Activated naive CD4-positive, alpha-beta T cell treated with anti-CD3 and anti-CD28 coated beads for 36 hours (primary cell): ENCODE measurements around the gene SRCIN1. TPM values are rescaled to one million over a fixed set of nuclear protein-coding genes. Genes with fewer than 3 reads are reported as not detected.

Source experiments
- CTCF ChIA-PET: fragments of 350-600 bp; sonication (Branson Sonifier 250); formaldehyde crosslinking; loops from one replicate; lab custom pipeline; 2021; ENCODE audit warnings: antibody characterized with exemption; lab: Charles Lee
- DNase-seq: peaks from one replicate; pipeline ENCODE4 v3.0.0-alpha.2; 2020
- H3K27ac Mint-ChIP-seq: one replicate; pipeline ENCODE4 v1.8.0; 2021; ENCODE audit warnings: mild to moderate bottlenecking, mixed read lengths
- H3K27me3 Mint-ChIP-seq: one replicate; pipeline ENCODE4 v1.8.0; 2021; ENCODE audit warnings: low read depth, mixed read lengths
- H3K36me3 Mint-ChIP-seq: one replicate; pipeline ENCODE4 v1.8.0; 2021; ENCODE audit warnings: low read depth, mixed read lengths
- H3K4me1 Mint-ChIP-seq: one replicate; pipeline ENCODE4 v1.8.0; 2021; ENCODE audit warnings: low read depth, mixed read lengths
- H3K4me3 Mint-ChIP-seq: one replicate; pipeline ENCODE4 v1.8.0; 2021; ENCODE audit warnings: mild to moderate bottlenecking, moderate library complexity, mixed read lengths
- H3K9me3 Mint-ChIP-seq: one replicate; pipeline ENCODE4 v1.8.0; 2021; ENCODE audit warnings: mixed read lengths
- intact Hi-C: fragments of 100-400 bp; cut with micrococcal nuclease; formaldehyde crosslinking; loops from one replicate; pipeline ENCODE4 v1.15.1; 2023
- total RNA-seq, 2 experiments: library from RNA; stranded (reverse); gene quantifications; one replicate each; pipeline ENCODE4 v1.2.3, GENCODE V29; 2021

The SRCIN1 gene
- total RNA-seq, 2 experiments from 2014 or later, result 0.67 to 0.94 TPM

- H3K4me1 Mint-ChIP-seq, result peaks cover 7% of the 10 kb centered on the region
- H3K27me3 Mint-ChIP-seq, result peaks cover 81% of the 10 kb centered on the region
- DNase-seq, result peak; percentile 22
- no peak overlapping the region for H3K4me3 Mint-ChIP-seq
- no peaks in the 10 kb centered on the region for H3K36me3 Mint-ChIP-seq
- H3K27ac Mint-ChIP-seq, result no peak overlapping the region
- CTCF ChIA-PET, result no interaction called here
- intact Hi-C loops, result no loop called here
- no peaks in the 10 kb centered on the region for H3K9me3 Mint-ChIP-seq
These were observed 32.9 kb downstream of the SRCIN1 start for GRCh38 chr17:38572669-38573365.

GRCh38 chr17:38571833-38572668, 33.7 kb downstream of the SRCIN1 start:
- H3K27me3 Mint-ChIP-seq, result peaks cover 81% of the 10 kb centered on the region
- CTCF ChIA-PET, result interaction anchor here (0.8 kb wide), 1 partner anchor 12 kb away, joined by 3 read pairs; no protein-coding TSS in a partner anchor
- DNase-seq, result no peak
- H3K9me3 Mint-ChIP-seq, result no peaks in the 10 kb centered on the region
- H3K4me1 Mint-ChIP-seq, result peaks cover 7% of the 10 kb centered on the region
- no peak overlapping the region for H3K27ac Mint-ChIP-seq
- intact Hi-C loops, result no loop called here
- no peaks in the 10 kb centered on the region for H3K36me3 Mint-ChIP-seq
- H3K4me3 Mint-ChIP-seq, result no peak overlapping the region

DNA sequence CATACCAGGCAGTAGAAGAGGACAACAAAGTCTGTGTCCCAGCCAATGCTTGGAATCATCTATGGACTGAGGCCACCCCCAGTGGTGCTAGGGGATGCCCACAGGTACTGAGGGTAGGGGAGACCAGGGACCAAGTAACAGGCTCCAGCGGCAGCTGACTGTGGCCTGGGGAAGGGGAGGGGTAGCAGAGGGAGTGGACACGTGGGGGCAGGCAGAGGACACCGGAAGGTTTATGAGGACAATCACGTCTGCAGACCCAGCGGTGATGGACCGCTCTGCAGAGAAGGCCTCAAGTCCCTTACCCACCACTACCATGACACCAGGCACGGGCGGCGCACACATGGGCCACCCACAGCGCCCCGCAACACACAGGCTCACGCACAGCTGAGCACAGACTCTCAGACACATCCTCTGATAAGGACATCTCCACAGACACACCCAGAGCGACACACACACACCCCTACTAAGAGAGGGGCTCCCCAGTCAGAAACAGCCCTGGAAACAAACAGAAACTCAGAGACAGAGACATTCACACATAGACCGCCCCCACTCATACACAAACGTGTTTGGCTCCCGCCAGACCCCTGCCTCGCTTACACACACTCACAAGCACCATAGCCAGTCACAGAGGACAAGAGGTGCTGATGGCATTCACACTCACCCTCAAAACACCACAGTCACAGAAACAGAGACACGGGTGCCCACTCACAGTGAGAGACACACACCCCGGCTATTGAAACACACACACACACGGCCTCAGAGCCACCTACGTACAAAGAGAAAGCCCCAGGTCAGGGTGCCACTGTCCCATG, 35.8 kb downstream of the SRCIN1 start:
- intact Hi-C loops, result no loop called here
- CTCF ChIA-PET, result interaction anchor here (2.3 kb wide), 1 partner anchor 11 kb away, joined by 5 read pairs; no protein-coding TSS in a partner anchor
- Mint-ChIP-seq H3K4me1 (peaks cover 7% of the 10 kb centered on the region), H3K27ac (no peak overlapping the region), H3K36me3 (no peaks in the 10 kb centered on the region), H3K27me3 (peaks cover 80% of the 10 kb centered on the region), H3K4me3 (no peak overlapping the region), H3K9me3 (no peaks in the 10 kb centered on the region)
- no peak for DNase-seq

DNA sequence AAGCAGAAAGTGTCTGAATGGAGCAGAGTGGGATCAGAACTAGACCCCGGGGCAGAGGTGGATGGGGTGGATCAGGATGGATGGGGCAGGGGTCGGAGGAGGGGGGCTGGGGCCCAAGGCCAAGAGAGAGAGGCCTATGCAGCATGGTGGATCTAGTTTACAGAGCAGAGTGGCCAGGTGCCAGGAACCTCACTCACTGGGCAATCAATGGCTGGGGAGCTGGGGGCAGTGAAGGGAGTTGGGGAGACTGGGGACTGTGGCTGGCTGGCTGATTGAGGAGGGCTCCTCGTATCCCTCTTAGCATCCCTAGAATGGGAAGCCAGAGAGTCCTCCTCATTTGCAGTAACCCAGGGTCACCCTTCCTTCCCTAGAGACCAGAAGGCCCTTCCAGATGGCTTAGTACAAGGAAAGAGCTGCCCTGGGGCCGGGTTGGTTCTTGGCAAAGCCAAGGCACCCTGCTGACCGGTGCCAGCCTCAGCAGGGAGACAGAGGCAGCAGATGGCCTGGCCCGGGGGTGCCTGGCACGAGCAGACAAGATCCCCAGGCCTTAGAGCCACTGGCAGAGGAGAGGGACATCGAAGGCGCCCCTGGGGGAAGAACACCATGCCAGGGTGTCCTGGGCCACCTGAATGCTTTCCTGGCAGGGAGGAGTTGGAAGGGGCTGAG, 36.8 kb downstream of the SRCIN1 start:
- no peak for DNase-seq
- no peak overlapping the region for H3K27ac Mint-ChIP-seq
- H3K4me3 Mint-ChIP-seq, result no peak overlapping the region
- H3K36me3 Mint-ChIP-seq, result no peaks in the 10 kb centered on the region
- H3K4me1 Mint-ChIP-seq, result peaks cover 10% of the 10 kb centered on the region
- intact Hi-C loops, result no loop called here
- CTCF ChIA-PET, result interaction anchor here (2.3 kb wide), 1 partner anchor 10 kb away, joined by 5 read pairs; no protein-coding TSS in a partner anchor
- H3K9me3 Mint-ChIP-seq, result no peaks in the 10 kb centered on the region
- H3K27me3 Mint-ChIP-seq, result peaks cover 82% of the 10 kb centered on the region

- Mint-ChIP-seq H3K27ac (no peak overlapping the region), H3K36me3 (no peaks in the 10 kb centered on the region), H3K27me3 (peaks cover 82% of the 10 kb centered on the region), H3K4me1 (peaks cover 15% of the 10 kb centered on the region), H3K4me3 (no peak overlapping the region), H3K9me3 (no peaks in the 10 kb centered on the region)
- no peak for DNase-seq
- intact Hi-C loops, result no loop called here
- CTCF ChIA-PET, result interaction anchor here (2.3 kb wide), 1 partner anchor 9 kb away, joined by 5 read pairs; no protein-coding TSS in a partner anchor
These were observed 37.5 kb downstream of the SRCIN1 start for GRCh38 chr17:38568274-38568673.

GRCh38 chr17:38567350-38567749, 38.4 kb downstream of the SRCIN1 start:
- CTCF ChIA-PET, result interaction anchor here (2.3 to 5.4 kb wide), 2 partner anchors 8 to 15 kb away, joined by 5 to 21 read pairs; no protein-coding TSS in a partner anchor
- no peak overlapping the region for H3K4me3 Mint-ChIP-seq
- no peak overlapping the region for H3K27ac Mint-ChIP-seq
- no peak for DNase-seq
- intact Hi-C loops, result no loop called here
- H3K4me1 Mint-ChIP-seq, result peaks cover 17% of the 10 kb centered on the region
- no peaks in the 10 kb centered on the region for H3K9me3 Mint-ChIP-seq
- H3K36me3 Mint-ChIP-seq, result no peaks in the 10 kb centered on the region
- peaks cover 86% of the 10 kb centered on the region for H3K27me3 Mint-ChIP-seq

DNA sequence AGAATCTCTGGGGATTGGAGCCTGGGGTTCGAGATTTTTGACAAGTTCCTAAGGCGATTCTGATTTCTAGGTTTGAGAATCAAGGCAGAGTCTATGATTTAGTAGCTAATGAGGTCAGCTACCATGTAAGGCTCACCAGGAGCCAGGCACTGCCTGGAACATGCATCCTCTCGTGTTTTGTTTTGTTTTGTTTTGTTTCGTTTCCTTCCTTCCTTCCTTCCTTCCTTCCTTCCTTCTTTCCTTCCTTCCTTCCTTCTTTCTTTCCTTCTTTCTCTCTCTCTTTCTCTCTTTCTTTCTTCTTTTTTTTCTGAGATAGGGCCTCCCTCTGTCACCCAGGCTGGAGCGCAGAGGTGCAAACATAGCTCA, 39.1 kb downstream of the SRCIN1 start:
- Mint-ChIP-seq H3K9me3 (no peaks in the 10 kb centered on the region), H3K4me1 (peaks cover 17% of the 10 kb centered on the region), H3K27me3 (peaks cover 83% of the 10 kb centered on the region), H3K36me3 (no peaks in the 10 kb centered on the region), H3K27ac (no peak overlapping the region), H3K4me3 (no peak overlapping the region)
- intact Hi-C loops, result no loop called here
- CTCF ChIA-PET, result interaction anchor here (0.9 to 5.4 kb wide), 2 partner anchors 8 to 16 kb away, joined by 3 to 21 read pairs; no protein-coding TSS in a partner anchor
- DNase-seq, result no peak

GRCh38 chr17:38565853-38566665, 39.7 kb downstream of the SRCIN1 start:
- Mint-ChIP-seq H3K27ac (no peak overlapping the region), H3K27me3 (peaks cover 81% of the 10 kb centered on the region), H3K4me3 (no peak overlapping the region), H3K4me1 (peaks cover 17% of the 10 kb centered on the region), H3K9me3 (no peaks in the 10 kb centered on the region), H3K36me3 (no peaks in the 10 kb centered on the region)
- CTCF ChIA-PET, result interaction anchor here (0.9 to 5.4 kb wide), 3 partner anchors 8 to 17 kb away, joined by 3 to 21 read pairs (median 4); no protein-coding TSS in a partner anchor
- no peak for DNase-seq
- intact Hi-C loops, result no loop called here

- no peak overlapping the region for H3K4me3 Mint-ChIP-seq
- H3K27me3 Mint-ChIP-seq, result peaks cover 80% of the 10 kb centered on the region
- no peaks in the 10 kb centered on the region for H3K36me3 Mint-ChIP-seq
- CTCF ChIA-PET, result interaction anchor here (1.4 to 5.4 kb wide), 3 partner anchors 9 to 103 kb away, joined by 4 to 21 read pairs (median 4); no protein-coding TSS in a partner anchor
- H3K27ac Mint-ChIP-seq, result no peak overlapping the region
- peak; percentile 16 for DNase-seq
- H3K9me3 Mint-ChIP-seq, result no peaks in the 10 kb centered on the region
- intact Hi-C loops, result no loop called here
- peaks cover 22% of the 10 kb centered on the region for H3K4me1 Mint-ChIP-seq
These were observed 40.9 kb downstream of the SRCIN1 start for GRCh38 chr17:38564869-38565268.

DNA sequence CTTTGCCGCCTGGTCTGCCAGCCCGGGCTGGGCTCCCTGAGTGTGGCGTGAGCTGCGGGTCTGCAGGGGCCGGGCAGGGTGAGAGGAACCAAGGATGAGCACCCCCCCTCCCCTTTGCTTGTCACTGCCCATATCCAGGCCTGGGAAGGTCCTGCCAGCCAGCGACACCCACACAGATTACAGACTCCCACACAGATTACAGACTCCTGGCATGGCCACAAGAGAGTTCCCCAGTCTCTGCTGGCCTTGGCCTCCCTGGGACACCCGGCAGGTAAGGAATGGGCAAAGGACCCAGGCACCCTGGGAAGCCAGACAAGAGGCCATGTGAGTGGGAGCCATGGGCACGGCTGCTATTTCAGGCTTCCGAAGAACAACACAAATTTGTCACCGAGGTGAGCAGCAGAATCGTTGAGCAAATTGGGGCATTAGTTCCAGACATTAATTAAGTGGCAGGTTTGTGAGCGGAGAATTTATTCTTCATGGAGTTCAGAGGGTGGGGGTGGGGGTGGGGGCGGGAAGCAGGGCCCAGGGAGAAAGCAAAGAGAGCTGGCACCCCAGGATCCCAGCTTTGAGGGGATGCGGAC, 41.4 kb downstream of the SRCIN1 start:
- no peak overlapping the region for H3K4me3 Mint-ChIP-seq
- CTCF ChIA-PET, result interaction anchor here (1.4 to 5.4 kb wide), 3 partner anchors 9 to 104 kb away, joined by 4 to 21 read pairs (median 4); no protein-coding TSS in a partner anchor

More for the DNA sequence above, 41.4 kb downstream of the SRCIN1 start:
- no peaks in the 10 kb centered on the region for H3K9me3 Mint-ChIP-seq
- intact Hi-C loops, result no loop called here
- no peak overlapping the region for H3K27ac Mint-ChIP-seq
- no peaks in the 10 kb centered on the region for H3K36me3 Mint-ChIP-seq
- H3K4me1 Mint-ChIP-seq, result peaks cover 22% of the 10 kb centered on the region
- no peak for DNase-seq
- peaks cover 76% of the 10 kb centered on the region for H3K27me3 Mint-ChIP-seq
